ENCODE results near the gene SLC9C2.

- TF ChIP-seq NFE2L1 (CRISPR knock-in tag; IDR thresholded peaks at IDR 0.05): no peak
- TF ChIP-seq JUN (CRISPR knock-in tag; IDR thresholded peaks at IDR 0.05): no peak
- TF ChIP-seq ZNF138 (CRISPR knock-in tag; conservative IDR thresholded peaks at IDR 0.05): no peak
- TF ChIP-seq E2F1 (CRISPR knock-in tag; IDR thresholded peaks at IDR 0.05): no peak
- TF ChIP-seq, protein P1, sequence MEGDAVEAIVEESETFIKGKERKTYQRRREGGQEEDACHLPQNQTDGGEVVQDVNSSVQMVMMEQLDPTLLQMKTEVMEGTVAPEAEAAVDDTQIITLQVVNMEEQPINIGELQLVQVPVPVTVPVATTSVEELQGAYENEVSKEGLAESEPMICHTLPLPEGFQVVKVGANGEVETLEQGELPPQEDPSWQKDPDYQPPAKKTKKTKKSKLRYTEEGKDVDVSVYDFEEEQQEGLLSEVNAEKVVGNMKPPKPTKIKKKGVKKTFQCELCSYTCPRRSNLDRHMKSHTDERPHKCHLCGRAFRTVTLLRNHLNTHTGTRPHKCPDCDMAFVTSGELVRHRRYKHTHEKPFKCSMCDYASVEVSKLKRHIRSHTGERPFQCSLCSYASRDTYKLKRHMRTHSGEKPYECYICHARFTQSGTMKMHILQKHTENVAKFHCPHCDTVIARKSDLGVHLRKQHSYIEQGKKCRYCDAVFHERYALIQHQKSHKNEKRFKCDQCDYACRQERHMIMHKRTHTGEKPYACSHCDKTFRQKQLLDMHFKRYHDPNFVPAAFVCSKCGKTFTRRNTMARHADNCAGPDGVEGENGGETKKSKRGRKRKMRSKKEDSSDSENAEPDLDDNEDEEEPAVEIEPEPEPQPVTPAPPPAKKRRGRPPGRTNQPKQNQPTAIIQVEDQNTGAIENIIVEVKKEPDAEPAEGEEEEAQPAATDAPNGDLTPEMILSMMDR (IDR thresholded peaks at IDR 0.05): no peak
- TF ChIP-seq, protein P2, sequence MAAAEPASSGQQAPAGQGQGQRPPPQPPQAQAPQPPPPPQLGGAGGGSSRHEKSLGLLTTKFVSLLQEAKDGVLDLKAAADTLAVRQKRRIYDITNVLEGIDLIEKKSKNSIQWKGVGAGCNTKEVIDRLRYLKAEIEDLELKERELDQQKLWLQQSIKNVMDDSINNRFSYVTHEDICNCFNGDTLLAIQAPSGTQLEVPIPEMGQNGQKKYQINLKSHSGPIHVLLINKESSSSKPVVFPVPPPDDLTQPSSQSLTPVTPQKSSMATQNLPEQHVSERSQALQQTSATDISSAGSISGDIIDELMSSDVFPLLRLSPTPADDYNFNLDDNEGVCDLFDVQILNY (CRISPR knock-in tag; IDR thresholded peaks at IDR 0.05): no peak
- no peak for TF ChIP-seq ZNF671 (CRISPR knock-in tag; IDR thresholded peaks at IDR 0.05)
- TF ChIP-seq NR1H2 (CRISPR knock-in tag; IDR thresholded peaks at IDR 0.05): no peak
- no peak for TF ChIP-seq ATF3 (CRISPR knock-in tag; conservative IDR thresholded peaks at IDR 0.05)
- TF ChIP-seq NFYB (CRISPR knock-in tag; conservative IDR thresholded peaks at IDR 0.05; ENCODE audit: low read depth): no peak
- no peak for TF ChIP-seq ATF6 (CRISPR knock-in tag; IDR thresholded peaks at IDR 0.05)
- no peak for TF ChIP-seq ZBTB21 (CRISPR knock-in tag; IDR thresholded peaks at IDR 0.05; ENCODE audit: borderline replicate concordance)
Observed at GRCh38 chr1:173572201-173572873, 30.5 kb downstream of the SLC9C2 start.
